ENCODE data around the gene ELMO1.

Gene ELMO1

DNA sequence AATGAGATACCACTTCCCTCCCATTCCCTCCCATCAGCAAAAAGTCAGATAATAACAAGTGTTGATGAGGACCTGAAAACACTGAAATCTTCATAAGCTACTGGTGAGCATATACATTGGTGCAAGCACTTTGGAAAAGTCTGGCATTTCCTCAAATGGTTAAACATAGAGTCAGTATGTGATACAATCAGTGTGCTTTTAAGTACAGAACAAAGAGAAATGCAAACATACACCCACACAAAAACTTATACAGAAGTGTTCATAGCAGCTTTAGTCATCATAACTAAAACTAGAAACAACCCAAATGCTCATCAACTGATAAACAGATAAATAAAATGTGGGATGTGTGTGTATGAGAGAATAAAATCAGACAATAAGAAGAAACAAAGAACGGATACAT is 261.9 kb downstream of the ELMO1 start:
- no peak overlapping the region for H3K4me3 ChIP-seq (ENCODE audit: low read length)
- H3K9me3 ChIP-seq (ENCODE audit: low read length): no peaks in the 10 kb centered on the region
- peaks cover 5% of the 10 kb centered on the region for H3K4me1 ChIP-seq (ENCODE audit: insufficient read depth, low read length)
- no peaks in the 10 kb centered on the region for H3K27me3 ChIP-seq (ENCODE audit: insufficient read depth, low read length)
- no peaks in the 10 kb centered on the region for H3K36me3 ChIP-seq (ENCODE audit: insufficient read depth, low read length)
- H2AFZ ChIP-seq (ENCODE audit: low read depth, low read length): no peak overlapping the region

DNA sequence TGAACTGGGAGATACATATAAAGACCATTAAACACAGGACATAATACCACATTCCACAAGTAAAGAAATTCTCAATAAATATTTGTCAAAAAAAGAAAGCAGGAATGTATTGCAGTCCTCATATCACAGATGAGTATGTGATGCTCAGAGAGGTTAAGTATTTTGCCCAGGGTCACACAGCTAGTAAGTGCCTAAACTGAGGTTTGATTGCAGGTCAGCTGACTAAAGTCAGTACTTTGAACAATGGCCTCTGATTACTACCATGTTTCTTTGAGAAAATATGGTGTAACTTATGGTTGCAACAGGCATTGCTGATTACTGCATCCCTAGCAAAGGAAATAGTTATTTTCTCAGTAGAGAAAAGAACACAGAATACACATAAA is 267.1 kb downstream of the ELMO1 start:
- H3K4me3 ChIP-seq (ENCODE audit: low read length): no peak overlapping the region
- H3K4me1 ChIP-seq (ENCODE audit: insufficient read depth, low read length): peaks cover 17% of the 10 kb centered on the region
- H3K9me3 ChIP-seq (ENCODE audit: low read length): no peaks in the 10 kb centered on the region
- no peaks in the 10 kb centered on the region for H3K36me3 ChIP-seq (ENCODE audit: insufficient read depth, low read length)
- no peaks in the 10 kb centered on the region for H3K27me3 ChIP-seq (ENCODE audit: insufficient read depth, low read length)
- H2AFZ ChIP-seq (ENCODE audit: low read depth, low read length): no peak overlapping the region

DNA sequence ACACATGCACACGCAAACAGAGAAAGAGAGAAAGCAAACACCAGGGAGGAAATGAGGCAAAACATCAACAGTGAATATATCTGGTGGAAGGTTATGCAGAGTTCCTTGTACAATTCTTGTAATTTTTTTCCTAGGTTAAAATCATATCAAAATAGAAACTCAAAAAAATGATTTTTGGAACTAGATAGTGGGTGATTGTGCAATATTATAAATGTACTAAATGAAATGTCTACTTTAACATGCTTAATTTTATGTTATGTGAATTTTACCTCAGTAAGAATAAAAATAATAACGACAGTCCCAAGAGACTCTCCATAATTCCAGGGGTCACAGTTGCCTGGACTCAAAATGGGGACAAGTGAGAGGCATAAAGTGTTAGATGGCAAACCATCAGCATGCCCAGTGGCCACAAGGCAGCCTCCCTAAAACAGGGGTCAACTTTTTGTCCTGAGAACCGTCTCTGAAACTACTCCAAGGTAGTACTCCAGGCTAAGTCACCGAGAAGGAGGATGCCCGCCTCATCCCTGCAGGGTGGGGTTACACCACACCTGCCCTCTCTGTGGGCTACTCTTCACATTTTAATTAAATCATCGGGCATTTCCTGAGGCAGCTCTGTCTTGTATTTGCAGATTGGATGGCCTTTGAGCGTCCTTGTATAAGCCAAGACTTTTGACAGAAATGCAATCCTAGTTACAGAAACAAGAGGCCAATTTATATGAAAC is 267.7 kb downstream of the ELMO1 start:
- H3K4me1 ChIP-seq (ENCODE audit: insufficient read depth, low read length): peaks cover 18% of the 10 kb centered on the region
- no peaks in the 10 kb centered on the region for H3K36me3 ChIP-seq (ENCODE audit: insufficient read depth, low read length)
- no peaks in the 10 kb centered on the region for H3K9me3 ChIP-seq (ENCODE audit: low read length)
- H3K4me3 ChIP-seq (ENCODE audit: low read length): no peak overlapping the region
- H3K27me3 ChIP-seq (ENCODE audit: insufficient read depth, low read length): no peaks in the 10 kb centered on the region
- no peak overlapping the region for H2AFZ ChIP-seq (ENCODE audit: low read depth, low read length)

DNA sequence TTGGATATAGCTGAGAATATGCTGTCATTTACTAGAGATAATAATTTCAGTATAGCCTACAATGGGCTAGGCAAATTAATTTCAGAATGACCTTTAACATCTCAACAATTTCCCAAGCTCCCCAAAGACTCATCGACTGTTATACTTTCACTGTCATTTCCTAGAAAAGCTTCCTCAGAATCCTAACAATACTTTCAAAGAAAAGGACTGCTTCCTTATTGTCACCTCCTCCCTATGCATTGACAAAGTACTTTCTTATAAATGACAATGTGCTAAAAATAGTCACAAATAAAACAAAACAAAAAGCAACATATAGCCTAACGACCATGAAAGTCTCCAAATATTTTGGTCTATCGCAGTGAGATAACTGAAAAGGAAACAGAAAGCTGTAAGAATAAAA is 272.6 kb downstream of the ELMO1 start:
- no peak overlapping the region for H3K4me3 ChIP-seq (ENCODE audit: low read length)
- peaks cover 16% of the 10 kb centered on the region for H3K4me1 ChIP-seq (ENCODE audit: insufficient read depth, low read length)
- H3K9me3 ChIP-seq (ENCODE audit: low read length): no peaks in the 10 kb centered on the region
- no peaks in the 10 kb centered on the region for H3K36me3 ChIP-seq (ENCODE audit: insufficient read depth, low read length)
- H2AFZ ChIP-seq (ENCODE audit: low read depth, low read length): no peak overlapping the region
- H3K27me3 ChIP-seq (ENCODE audit: insufficient read depth, low read length): no peaks in the 10 kb centered on the region

DNA sequence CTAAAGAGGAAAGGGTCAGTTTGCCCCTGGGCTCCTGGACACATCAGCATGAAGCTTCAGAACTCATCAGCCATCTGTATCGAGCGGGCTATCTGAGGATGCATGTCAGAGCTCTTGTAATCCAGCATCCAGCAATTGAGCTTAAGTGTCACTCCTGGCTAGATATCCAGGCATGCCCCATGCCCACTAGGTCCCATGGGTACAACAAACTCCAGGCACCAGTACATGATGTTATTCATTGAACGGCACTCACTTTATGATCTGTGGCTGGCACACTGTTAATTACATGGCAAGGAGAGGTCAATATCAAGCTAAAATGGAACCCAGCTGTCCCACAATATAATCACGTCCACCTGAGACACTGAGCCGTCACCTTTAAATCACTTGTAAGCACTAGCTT is 274.2 kb downstream of the ELMO1 start:
- Histone ChIP-seq H3K4me1 (ENCODE audit: insufficient read depth, low read length) (peaks cover 3% of the 10 kb centered on the region), H3K4me3 (ENCODE audit: low read length) (no peak overlapping the region), H3K9me3 (ENCODE audit: low read length) (peaks cover 2% of the 10 kb centered on the region), H3K27me3 (ENCODE audit: insufficient read depth, low read length) (no peaks in the 10 kb centered on the region), H2AFZ (ENCODE audit: low read depth, low read length) (no peak overlapping the region), H3K36me3 (ENCODE audit: insufficient read depth, low read length) (no peaks in the 10 kb centered on the region)

DNA sequence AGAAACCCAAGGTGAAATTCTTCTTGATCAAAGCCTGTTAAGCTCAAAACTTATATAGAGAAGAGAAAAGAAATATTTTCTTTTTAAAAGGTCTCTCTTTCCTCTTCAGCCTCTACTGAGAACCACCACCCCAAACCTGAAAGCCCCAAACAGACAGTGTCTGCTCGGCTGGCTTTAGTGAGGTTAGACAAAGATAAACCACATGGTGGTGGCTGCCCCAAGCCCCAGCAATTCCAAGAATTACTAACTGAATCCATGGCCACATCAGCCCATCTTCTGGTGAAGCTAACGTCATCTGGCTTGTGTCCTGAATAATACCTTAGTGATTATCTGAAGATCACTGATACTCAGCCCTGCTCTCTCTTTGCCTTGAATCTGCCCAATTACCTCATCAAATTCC is 275.0 kb downstream of the ELMO1 start:
- H3K36me3 ChIP-seq (ENCODE audit: insufficient read depth, low read length): no peaks in the 10 kb centered on the region
- H3K9me3 ChIP-seq (ENCODE audit: low read length): peaks cover 2% of the 10 kb centered on the region
- no peaks in the 10 kb centered on the region for H3K27me3 ChIP-seq (ENCODE audit: insufficient read depth, low read length)
- no peak overlapping the region for H2AFZ ChIP-seq (ENCODE audit: low read depth, low read length)
- H3K4me1 ChIP-seq (ENCODE audit: insufficient read depth, low read length): peaks cover 3% of the 10 kb centered on the region
- H3K4me3 ChIP-seq (ENCODE audit: low read length): no peak overlapping the region

DNA sequence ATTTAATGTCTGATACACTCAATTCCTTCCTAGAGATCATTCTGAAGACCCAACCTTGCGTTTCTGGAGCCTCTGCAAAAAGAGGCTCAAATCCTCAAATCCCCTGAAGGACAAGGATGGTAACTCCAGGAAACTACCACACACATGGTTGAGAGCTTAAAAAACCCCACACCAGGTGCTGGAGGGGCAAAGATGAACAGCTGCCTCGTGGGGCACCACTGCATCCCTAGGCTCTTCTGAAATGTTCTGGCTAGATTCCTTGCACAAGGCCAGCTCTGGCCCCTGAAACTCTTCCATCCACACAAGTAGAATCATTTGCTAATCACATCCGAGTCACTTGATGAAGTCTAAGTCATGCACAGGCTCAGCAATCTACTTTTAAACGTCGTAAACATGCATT is 286.6 kb downstream of the ELMO1 start:
- Histone ChIP-seq H3K36me3 (ENCODE audit: insufficient read depth, low read length) (no peaks in the 10 kb centered on the region), H3K4me3 (ENCODE audit: low read length) (no peak overlapping the region), H2AFZ (ENCODE audit: low read depth, low read length) (no peak overlapping the region), H3K27me3 (ENCODE audit: insufficient read depth, low read length) (no peaks in the 10 kb centered on the region), H3K9me3 (ENCODE audit: low read length) (no peaks in the 10 kb centered on the region), H3K4me1 (ENCODE audit: insufficient read depth, low read length) (no peaks in the 10 kb centered on the region)

DNA sequence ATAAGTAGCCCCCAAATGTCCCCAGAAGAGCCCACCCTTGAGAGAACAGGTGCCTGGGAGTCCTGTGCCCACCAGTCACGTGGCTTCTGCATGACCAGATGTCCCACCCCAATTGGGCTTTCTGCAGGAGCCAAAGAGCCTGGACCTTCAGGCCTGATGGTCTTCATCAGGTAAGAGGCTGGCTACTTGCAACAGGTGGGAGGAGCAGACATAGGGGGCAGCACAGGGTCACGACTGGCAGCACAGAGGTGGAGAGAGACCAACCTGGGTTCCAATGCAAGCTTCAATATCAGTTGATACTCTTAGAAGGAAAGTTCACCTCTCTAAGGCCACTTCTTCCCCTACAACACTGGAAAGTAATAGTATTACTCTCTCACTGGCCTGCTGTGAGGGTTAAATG is 288.0 kb downstream of the ELMO1 start:
- no peaks in the 10 kb centered on the region for H3K4me1 ChIP-seq (ENCODE audit: insufficient read depth, low read length)
- no peak overlapping the region for H2AFZ ChIP-seq (ENCODE audit: low read depth, low read length)
- H3K4me3 ChIP-seq (ENCODE audit: low read length): no peak overlapping the region
- no peaks in the 10 kb centered on the region for H3K27me3 ChIP-seq (ENCODE audit: insufficient read depth, low read length)
- no peaks in the 10 kb centered on the region for H3K36me3 ChIP-seq (ENCODE audit: insufficient read depth, low read length)
- no peaks in the 10 kb centered on the region for H3K9me3 ChIP-seq (ENCODE audit: low read length)

DNA sequence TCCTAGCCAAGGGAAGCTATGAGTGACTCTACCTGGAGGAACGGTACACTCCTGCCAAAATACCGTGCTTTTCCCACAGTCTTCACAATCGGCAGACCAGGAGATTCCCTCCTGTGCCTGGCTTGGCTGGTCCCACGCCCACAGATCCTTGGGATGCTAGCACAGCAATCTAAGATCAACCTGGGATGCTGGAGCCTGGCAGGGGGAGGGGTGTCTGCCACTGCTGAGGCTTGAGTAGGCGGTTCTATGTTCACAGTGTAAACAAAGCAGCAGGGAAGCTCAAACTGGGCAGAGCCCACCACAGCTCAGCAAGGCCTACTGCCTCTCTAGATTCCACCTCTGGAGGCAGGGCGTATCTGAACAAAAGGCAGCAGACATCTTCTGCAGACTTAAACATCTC is 295.3 kb downstream of the ELMO1 start:
- Histone ChIP-seq H3K27me3 (ENCODE audit: insufficient read depth, low read length) (no peaks in the 10 kb centered on the region), H3K4me3 (ENCODE audit: low read length) (no peak overlapping the region), H3K9me3 (ENCODE audit: low read length) (peaks cover 2% of the 10 kb centered on the region), H2AFZ (ENCODE audit: low read depth, low read length) (no peak overlapping the region), H3K36me3 (ENCODE audit: insufficient read depth, low read length) (no peaks in the 10 kb centered on the region), H3K4me1 (ENCODE audit: insufficient read depth, low read length) (no peaks in the 10 kb centered on the region)

DNA sequence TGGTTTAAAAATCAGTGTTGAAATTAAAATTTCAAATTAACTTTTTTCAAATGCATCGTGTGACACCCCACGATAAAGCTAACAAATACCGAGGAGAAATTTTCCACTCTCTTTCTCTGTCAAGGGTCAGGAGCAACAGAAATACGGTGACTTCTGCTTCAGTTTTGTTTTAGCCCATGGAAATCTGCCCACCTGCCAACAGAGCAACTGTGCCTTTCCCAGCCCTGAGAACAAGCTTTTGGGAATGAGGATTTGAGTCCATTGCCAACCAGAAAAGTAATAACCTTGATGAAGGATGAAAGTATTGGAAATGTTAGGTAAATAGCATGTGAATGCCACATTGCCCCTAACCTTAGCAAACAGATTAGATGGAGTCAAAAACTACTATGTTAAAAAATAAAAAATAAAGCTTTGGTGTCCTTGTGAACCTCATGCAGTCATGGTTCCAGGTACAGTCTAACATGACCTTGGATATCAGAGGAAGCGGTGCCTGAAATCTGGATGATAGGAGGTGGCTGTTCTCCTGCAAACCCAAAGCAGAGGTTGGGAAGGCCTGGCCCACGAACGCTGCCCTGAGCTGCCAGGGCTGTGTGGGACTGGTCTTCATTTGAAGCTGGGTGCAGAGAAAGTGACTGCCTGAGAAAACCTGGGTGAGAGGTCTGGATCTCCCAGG is 296.8 kb downstream of the ELMO1 start:
- Histone ChIP-seq H3K27me3 (ENCODE audit: insufficient read depth, low read length) (no peaks in the 10 kb centered on the region), H3K4me1 (ENCODE audit: insufficient read depth, low read length) (no peaks in the 10 kb centered on the region), H2AFZ (ENCODE audit: low read depth, low read length) (no peak overlapping the region), H3K9me3 (ENCODE audit: low read length) (peaks cover 2% of the 10 kb centered on the region), H3K36me3 (ENCODE audit: insufficient read depth, low read length) (no peaks in the 10 kb centered on the region), H3K4me3 (ENCODE audit: low read length) (no peak overlapping the region)

DNA sequence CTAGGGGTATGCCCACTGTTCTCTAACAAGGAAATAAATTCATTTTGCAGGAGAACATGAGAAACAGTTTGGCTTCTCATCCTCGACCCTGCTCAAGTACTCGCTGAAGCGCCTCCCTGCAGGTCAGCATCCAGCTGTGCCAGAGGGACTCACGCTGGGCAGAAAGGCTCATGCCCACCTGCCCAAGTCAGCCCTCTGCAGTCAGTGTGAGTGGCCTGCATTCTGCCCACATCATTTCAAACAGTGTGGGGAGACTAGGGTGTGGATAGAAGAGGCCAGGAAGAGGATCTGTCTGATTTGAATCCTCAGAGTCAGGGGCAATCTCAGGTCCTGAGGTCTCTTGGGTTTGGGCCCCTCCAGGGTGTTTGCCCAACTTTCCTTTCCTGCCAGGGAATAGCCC is 297.8 kb downstream of the ELMO1 start:
- no peak overlapping the region for H3K4me3 ChIP-seq (ENCODE audit: low read length)
- H3K9me3 ChIP-seq (ENCODE audit: low read length): peaks cover 2% of the 10 kb centered on the region
- no peaks in the 10 kb centered on the region for H3K4me1 ChIP-seq (ENCODE audit: insufficient read depth, low read length)
- no peaks in the 10 kb centered on the region for H3K27me3 ChIP-seq (ENCODE audit: insufficient read depth, low read length)
- no peak overlapping the region for H2AFZ ChIP-seq (ENCODE audit: low read depth, low read length)
- no peaks in the 10 kb centered on the region for H3K36me3 ChIP-seq (ENCODE audit: insufficient read depth, low read length)

DNA sequence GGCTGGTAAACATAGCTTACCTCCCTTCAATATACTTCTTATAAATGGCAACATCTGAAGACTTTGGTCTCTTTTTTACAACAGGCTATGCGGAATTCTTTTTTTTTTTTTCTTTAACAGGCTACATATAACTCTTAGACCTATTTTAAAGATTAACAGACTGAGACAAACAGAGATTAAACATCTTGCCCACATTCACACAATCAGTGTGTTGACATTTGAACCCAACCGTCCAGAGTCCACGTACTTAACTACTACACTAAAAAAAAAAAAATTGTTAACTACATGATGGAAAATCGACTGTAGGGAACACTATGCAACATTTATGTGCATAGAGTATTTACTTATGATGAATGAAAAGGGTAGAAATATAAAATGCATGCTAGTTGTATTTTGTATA is 298.5 kb downstream of the ELMO1 start:
- no peak overlapping the region for H3K4me3 ChIP-seq (ENCODE audit: low read length)
- H3K4me1 ChIP-seq (ENCODE audit: insufficient read depth, low read length): no peaks in the 10 kb centered on the region
- no peak overlapping the region for H2AFZ ChIP-seq (ENCODE audit: low read depth, low read length)
- peaks cover 2% of the 10 kb centered on the region for H3K9me3 ChIP-seq (ENCODE audit: low read length)
- H3K27me3 ChIP-seq (ENCODE audit: insufficient read depth, low read length): no peaks in the 10 kb centered on the region
- H3K36me3 ChIP-seq (ENCODE audit: insufficient read depth, low read length): no peaks in the 10 kb centered on the region

DNA sequence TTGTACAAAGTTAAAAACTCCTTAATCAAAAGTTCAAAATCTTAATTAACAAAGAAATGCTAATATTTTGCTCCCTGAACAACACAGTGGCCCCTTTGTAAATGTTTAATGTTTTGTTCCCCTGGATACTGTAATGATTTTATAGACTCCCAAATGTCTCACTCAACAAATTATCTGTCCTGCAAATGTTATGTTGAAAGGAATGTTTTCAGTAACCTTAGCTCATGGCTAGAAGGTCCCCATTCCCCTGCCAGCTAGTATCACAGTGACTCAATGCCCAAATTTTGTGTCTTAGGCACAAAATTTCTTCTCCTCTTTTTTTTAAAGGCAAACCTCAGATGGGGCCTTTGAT is 298.9 kb downstream of the ELMO1 start:
- H3K9me3 ChIP-seq (ENCODE audit: low read length): peaks cover 2% of the 10 kb centered on the region
- no peaks in the 10 kb centered on the region for H3K27me3 ChIP-seq (ENCODE audit: insufficient read depth, low read length)
- no peak overlapping the region for H2AFZ ChIP-seq (ENCODE audit: low read depth, low read length)
- H3K4me1 ChIP-seq (ENCODE audit: insufficient read depth, low read length): no peaks in the 10 kb centered on the region
- H3K36me3 ChIP-seq (ENCODE audit: insufficient read depth, low read length): no peaks in the 10 kb centered on the region
- H3K4me3 ChIP-seq (ENCODE audit: low read length): no peak overlapping the region
